GM18951 (cell line): ENCODE results near the gene FH.

Source experiments
- POLR2A ChIP-seq: IDR thresholded peaks from 4 replicates; pipeline ENCODE4 v1.6.1; 2011; ENCODE audit warnings: mild to moderate bottlenecking; ENCODE audit not compliant: insufficient read length, insufficient read depth; ENCODE audit errors: extremely low read depth
- in situ Hi-C: fragments of 300-500 bp; cut with MboI; formaldehyde crosslinking; loops from one replicate; pipeline ENCODE4 v1.12.0; 2022; ENCODE audit warnings: low sequenced_read_pairs, mixed read lengths, inconsistent platforms; ENCODE audit not compliant: unreplicated experiment

Gene FH

GRCh38 chr1:241536969-241537368 lies 17.4 kb upstream of the FH start:
- in situ Hi-C loops = loop anchor here (25.0 kb wide), 1 partner anchor 300 kb away; the partner anchor contains the start of gene EXO1
- no peak for TF ChIP-seq POLR2A

- no peak for TF ChIP-seq POLR2A
- in situ Hi-C loops = loop anchor here (25.0 kb wide), 1 partner anchor 301 kb away; the partner anchor contains the start of gene EXO1
Measured at GRCh38 chr1:241536304-241536703, 16.7 kb upstream of the FH start.

- TF ChIP-seq POLR2A = no peak
- in situ Hi-C loops = loop anchor here (25.0 kb wide), 1 partner anchor 304 kb away; the partner anchor contains the start of gene EXO1
Measured at GRCh38 chr1:241533326-241534115, 14.0 kb upstream of the FH start.

DNA sequence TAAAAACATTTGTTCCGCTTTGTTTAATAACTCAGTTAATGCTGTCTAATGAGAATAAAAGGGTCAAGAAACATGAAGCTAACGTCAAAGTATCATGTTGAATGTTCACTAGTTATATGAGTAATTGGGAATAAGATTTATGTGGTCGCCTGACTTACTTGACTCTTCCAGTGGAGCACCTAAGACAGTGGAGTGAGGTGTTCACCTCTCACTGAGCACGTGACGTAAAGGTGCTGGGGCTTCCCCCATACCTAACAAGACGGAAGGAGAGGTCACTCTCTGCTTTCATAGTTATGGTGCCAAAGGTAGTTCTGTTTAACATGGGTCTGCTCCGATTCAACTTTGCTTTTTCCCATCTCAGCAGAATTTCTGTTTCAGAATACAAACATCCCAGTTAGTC lies 13.3 kb upstream of the FH start:
- TF ChIP-seq POLR2A = peak; percentile 44
- in situ Hi-C loops = loop anchor here (25.0 kb wide), 1 partner anchor 304 kb away; the partner anchor contains the start of gene EXO1

DNA sequence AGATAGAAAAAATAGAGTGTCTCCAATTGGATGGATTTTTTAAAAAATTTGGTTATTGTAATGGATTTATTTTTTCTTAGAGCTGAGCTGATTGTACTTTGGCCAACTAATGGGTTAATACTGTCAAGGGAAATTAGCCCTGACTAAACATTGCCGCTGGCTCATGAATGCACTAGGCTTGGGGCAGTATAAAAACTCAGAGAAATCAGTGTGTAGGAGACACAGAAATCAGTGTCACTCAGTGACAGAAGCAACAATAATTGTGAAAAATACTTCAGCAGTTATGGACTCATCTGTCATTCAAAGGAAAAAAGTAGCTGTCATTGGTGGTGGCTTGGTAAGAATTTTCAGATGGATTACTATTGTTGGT lies 12.6 kb upstream of the FH start, which contains the start of gene KMO:
TSS of gene KMO (plus strand) at position 217 of the 370 bp plus-strand sequence. CDS start at position 284, 67 bp downstream.
- TF ChIP-seq POLR2A = no peak
- in situ Hi-C loops = loop anchor here (25.0 kb wide), 1 partner anchor 305 kb away; the partner anchor contains the start of gene EXO1

- in situ Hi-C loops = loop anchor here (25.0 kb wide), 1 partner anchor 306 kb away; the partner anchor contains the start of gene EXO1
- TF ChIP-seq POLR2A = peak; percentile 6
Measured at GRCh38 chr1:241531195-241532161, 11.9 kb upstream of the FH start.

- no peak for TF ChIP-seq POLR2A
- in situ Hi-C loops = loop anchor here (25.0 kb wide), 1 partner anchor 310 kb away; the partner anchor contains the start of gene EXO1
Measured at GRCh38 chr1:241527146-241527545, 7.6 kb upstream of the FH start.

- in situ Hi-C loops = loop anchor here (25.0 kb wide), 1 partner anchor 312 kb away; the partner anchor contains the start of gene EXO1
- TF ChIP-seq POLR2A = no peak
Measured at GRCh38 chr1:241525026-241525425, 5.5 kb upstream of the FH start.

DNA sequence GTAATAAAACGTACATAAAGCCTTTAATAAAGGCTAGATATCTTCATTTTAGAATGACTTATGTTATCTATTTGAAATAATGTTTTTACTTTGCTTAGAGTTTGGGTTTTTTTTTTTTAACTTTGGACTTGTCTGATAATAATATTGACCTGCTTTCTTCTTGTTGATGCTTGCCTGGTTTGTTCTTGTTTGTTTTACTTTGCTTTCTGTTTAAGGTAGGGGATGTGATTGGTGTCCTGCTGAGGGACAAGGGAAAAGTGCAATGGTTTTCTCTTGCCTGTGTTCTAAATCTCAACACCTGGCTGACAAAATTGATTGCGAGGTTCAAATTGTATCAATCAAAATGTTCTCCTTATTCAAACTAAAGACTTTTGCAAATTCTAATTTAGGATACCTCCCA lies 2.2 kb upstream of the FH start:
- in situ Hi-C loops = no loop called here
- no peak for TF ChIP-seq POLR2A

GRCh38 chr1:241520080-241520465 lies 518 bp upstream of the FH start:
- in situ Hi-C loops = no loop called here
- no peak for TF ChIP-seq POLR2A

GRCh38 chr1:241518476-241519307 lies 863 bp downstream of the FH start:
- in situ Hi-C loops = no loop called here
- TF ChIP-seq POLR2A = no peak

GRCh38 chr1:241513378-241513777 lies 6.2 kb downstream of the FH start:
- in situ Hi-C loops = no loop called here
- TF ChIP-seq POLR2A = no peak
